Myocyte (in vitro differentiated cells): ENCODE results near the gene RAI2. TPM values are rescaled to one million over a fixed set of nuclear protein-coding genes. Genes with fewer than 3 reads are reported as not detected.
A peak's percentile ranks its signal among the peaks of the same experiment; 100 is the strongest.

Source experiments
- DNase-seq: peaks from one replicate; pipeline ENCODE4 v3.0.0-alpha.2; 2012; ENCODE audit warnings: low read depth
- total RNA-seq: library from RNA; depleted of rRNA; stranded (reverse); fragments of >200 nt; gene quantifications from 2 replicates; pipeline ENCODE4 v1.2.3, GENCODE V29; 2014

The RAI2 gene
- total RNA-seq, 1 donor from 2014 or later = 0.35 TPM

DNA sequence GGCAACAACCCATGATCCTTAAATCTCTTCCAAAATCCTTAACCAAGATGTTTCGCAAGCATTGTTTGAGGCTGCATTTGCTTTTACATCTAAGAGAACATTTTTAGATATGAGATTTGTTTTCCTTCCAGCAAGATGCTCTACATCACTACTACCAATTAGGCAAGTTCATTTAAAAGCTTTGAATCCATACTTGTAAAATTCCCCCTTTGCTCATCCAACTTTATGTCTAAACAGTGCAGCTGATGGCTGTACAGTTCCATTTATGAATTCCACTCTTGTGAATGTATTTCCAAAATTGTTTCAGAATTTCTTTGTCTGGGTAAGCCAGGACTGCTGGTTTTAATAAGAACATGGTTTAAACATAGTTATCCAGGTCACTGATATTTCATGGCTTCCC is 31.5 kb downstream of the RAI2 start:
- DNase-seq = no peak

- DNase-seq = no peak
Observed at GRCh38 chrX:17828171-17828570, 32.9 kb downstream of the RAI2 start.

- DNase-seq = no peak
Observed at GRCh38 chrX:17826609-17827496, 34.2 kb downstream of the RAI2 start.

- no peak for DNase-seq
Observed at GRCh38 chrX:17824980-17825379, 36.1 kb downstream of the RAI2 start.

GRCh38 chrX:17822351-17822750 is 38.7 kb downstream of the RAI2 start:
- DNase-seq = no peak

- no peak for DNase-seq
Observed at GRCh38 chrX:17820100-17820499, 41.0 kb downstream of the RAI2 start.

DNA sequence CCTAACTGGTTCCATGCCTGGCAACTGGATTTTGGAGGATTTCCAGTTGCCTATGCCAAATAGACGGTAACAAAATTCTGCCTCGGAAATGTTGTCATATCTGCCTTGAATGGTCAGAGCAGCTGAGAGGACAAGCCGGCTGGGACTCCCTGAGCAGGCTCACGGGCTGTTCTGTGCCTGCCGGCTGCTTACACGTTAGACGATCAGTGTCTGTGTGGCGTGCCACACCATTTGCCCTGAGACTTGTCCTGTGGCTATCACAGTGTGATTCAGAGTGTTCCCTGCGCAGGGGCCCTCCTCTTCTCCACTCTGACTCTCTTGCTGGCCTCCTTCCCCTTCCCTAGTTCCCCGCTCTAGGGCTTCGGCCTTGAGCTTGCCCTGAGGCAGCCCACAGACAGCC is 42.4 kb downstream of the RAI2 start:
- DNase-seq = peak; percentile 18

DNA sequence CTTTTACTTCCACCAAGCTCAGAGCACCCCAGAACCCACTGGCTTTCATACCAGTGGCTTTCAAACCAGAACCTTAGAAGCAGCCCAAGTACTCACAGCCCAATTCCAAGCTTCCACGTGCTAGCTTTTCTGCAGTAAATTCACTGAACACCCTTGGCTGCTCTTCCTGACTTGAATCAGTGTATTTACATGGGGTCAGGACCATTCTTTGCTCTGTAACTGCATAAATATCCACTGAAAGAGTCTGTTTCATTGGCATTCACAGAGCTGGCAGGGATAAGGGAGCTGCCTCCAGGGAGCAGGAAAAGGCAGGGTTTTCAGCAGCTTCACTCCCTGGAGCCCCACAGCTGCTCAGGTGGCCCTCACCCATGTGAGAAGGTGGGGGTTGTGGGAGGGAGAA is 43.8 kb downstream of the RAI2 start:
- DNase-seq = no peak

DNA sequence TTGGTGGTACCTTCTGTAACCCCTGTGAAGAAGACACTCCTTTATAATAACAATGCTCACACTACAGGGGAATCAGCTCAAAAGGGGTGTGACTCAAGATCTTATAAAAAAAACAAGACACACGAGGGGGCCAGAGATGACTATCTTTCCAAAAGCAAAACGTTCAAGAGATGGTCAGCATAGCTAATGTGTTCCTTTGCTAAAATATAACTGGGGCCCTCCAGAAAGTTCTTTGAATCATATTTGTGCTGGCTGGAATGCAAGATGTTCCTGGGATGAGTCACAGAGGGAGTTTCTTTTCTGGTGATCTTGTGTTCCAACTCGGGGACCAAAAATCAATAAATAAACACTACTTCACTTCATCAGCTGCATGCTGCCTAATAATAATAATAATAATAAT is 46.5 kb downstream of the RAI2 start:
- peak; percentile 1 for DNase-seq

DNA sequence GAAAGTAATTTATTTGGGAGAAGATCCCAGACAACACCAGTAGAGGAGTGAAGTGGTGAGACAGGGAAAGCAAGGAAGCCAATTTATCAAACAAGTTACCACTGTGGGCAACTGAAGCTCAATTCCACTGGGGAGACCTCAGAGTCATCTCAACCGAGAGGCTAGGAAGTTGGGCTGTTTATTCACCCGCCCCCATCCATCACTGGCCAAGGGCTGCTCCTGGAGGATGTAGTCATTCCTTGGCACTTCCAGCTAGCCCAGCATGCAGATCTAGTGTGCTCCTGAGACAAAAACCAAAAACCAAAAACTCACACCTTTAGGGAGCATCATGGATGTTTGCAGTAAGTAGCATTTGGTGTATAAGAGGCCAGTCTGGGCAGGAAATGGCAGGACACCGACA is 47.0 kb downstream of the RAI2 start:
- DNase-seq = no peak

DNA sequence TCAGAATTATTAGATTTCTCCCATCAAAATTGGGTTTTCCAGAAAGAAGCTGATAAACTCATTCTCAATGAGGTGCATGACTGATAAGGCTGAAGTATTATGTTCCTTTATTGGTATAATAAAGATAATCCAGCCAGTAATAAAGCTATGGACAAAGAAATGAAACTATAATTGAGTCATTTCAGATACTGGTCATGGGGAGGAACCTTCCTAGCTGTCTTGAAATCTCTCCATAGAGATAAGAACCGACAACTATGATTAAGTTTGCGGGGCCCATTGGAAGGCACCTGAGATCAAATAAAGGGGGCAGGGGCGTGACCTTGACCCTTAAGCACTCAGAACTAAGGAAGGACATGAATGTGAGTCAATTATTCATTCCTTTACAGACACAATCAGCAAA is 47.8 kb downstream of the RAI2 start:
- DNase-seq = no peak

DNA sequence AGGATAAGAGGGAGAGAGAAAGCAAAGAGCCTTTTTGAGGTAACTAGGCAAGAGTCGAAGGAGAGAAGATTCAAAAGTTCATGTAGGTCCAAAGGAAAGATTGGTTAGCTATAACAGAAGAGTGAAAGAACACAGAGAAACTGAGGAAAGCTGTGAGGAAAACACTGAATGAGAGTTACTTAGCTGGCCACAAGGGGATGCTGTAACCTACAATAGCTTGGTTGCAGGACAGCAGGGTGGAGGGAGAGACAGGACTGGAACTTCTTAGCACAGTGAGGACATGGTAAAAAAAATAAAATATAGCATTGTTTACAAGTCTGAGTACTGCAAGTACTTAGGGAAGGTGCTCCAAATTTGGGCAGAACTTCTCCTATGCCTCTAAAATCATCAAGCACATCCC is 48.3 kb downstream of the RAI2 start:
- peak; percentile 5 for DNase-seq

GRCh38 chrX:17809984-17810383 is 51.1 kb downstream of the RAI2 start:
- DNase-seq = no peak

DNA sequence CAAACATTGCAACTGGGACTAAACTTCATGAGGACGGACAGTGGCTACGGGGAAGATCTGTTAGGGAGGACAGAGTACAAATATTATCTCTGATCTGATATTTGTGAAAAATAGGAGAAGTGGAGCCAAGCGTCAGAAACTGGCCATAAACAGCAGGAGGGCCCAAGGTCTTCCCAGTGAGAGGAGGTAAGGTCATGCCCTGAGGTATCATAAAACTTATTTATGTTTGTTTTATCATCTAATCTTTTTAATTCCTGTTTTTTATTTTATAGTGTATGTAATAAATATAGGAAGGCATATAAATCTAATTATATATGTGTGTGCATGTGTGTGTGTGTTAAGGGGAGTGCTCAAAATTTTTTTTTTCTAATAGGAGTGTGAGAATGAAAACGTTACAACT is 51.8 kb downstream of the RAI2 start:
- no peak for DNase-seq

- no peak for DNase-seq
Observed at GRCh38 chrX:17805120-17805519, 56.0 kb downstream of the RAI2 start.

DNA sequence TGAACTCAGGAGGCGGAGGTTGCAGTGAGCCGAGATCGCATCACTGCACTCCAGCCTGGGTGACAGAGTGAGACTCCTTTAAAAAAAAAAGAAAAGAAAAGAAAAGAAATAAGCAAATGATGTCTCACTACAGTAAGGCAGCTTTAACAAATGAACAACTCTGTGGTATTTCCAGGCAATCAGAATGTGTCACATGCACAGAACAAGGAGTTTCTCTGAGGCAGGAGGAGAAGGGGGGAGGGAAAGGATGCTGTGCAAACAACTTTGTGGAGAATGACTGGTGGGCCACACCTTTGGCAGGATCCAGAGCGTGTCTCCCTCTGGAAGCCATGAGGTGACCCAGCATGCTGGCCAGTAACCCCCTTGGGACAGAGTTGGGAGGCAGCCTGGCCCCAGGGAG is 57.6 kb downstream of the RAI2 start:
- DNase-seq = no peak

GRCh38 chrX:17802756-17803155 is 58.3 kb downstream of the RAI2 start:
- DNase-seq = no peak

DNA sequence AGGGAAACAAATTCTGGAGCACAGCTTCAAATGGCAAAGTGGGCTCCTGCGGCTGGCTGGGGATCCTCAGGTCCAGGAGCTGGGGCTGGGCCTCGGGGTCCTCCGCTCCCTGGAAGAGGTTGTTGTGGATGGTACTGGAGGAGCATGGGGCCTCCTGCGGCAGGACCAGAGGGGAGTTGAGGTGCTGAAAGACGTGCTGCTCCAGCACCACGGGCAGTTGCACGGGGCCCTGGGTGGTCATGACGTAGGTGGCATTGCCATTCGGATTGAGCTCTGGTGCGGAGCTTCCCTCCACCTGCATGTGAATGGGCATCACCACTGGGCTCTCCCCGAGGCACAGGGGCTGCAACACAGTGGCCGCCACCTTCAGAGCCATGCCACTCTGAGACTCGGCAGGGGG is 59.7 kb downstream of the RAI2 start:
- DNase-seq = no peak

GRCh38 chrX:17798921-17799320 is 62.2 kb downstream of the RAI2 start:
- no peak for DNase-seq

- DNase-seq = no peak
Observed at GRCh38 chrX:17792826-17793225, 68.3 kb downstream of the RAI2 start.

DNA sequence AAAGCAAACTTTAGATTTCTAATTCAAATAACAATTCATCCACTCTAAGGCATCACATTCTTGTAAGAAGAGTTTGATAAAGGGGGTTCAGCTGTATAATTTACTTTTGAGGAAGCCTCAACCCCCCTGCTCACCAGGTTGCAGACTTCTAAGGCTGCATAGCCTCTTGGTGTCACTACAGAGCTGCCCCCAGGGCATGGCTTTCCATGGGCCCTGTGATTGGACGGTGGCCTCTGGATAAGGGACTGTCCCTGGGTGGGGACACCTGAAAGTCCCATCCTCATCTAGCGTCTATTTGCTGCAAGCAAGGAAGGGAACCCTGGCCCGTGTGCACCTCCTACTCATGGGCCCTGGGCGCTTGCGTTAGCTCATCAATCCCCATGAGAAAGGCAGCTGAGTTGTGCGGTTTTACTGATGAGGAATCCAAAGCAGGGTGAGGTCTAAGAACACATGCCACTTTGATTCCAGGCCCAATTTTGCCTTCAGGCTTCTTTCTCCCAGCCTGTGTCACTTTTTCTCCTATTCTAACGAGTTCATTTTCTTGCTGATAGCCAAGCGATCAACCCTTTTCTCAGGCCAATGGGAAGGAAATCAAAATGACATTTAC is 72.0 kb downstream of the RAI2 start:
- peak; percentile 15 for DNase-seq

- peak; percentile 21 for DNase-seq
Observed at GRCh38 chrX:17788439-17788838, 72.7 kb downstream of the RAI2 start.

DNA sequence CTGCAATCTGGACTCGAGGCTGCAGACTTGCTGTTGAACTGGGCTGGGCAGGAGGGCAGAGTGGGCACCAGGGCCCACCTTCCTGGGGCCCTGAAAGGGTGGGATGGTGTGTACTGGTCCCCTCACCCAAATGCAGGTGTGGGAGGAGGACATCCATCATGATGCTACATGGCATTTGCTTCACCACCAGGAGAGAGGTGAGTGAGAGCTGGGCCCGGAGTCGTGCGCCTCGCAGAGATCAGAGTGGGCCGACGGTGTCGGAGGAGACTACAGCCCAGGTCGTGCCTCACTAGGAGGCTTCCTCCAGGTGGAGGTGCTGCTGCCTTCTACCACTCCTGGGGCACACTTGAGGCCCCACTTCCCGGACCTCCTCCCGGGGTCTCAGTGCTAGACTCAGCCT is 73.5 kb downstream of the RAI2 start:
- DNase-seq = no peak
